HCT116 (cell line): Measurements from ENCODE around the gene HOXA7.

Experiments
- EGR1 ChIP-seq: IDR thresholded peaks from 2 replicates; pipeline ENCODE4 v1.6.1; 2012; ENCODE audit warnings: low read depth
- POLR2A ChIP-seq: IDR thresholded peaks from 2 replicates; pipeline ENCODE4 v1.7.0; 2011; ENCODE audit warnings: borderline replicate concordance; ENCODE audit not compliant: insufficient read depth, insufficient read length; ENCODE audit errors: extremely low read depth
- POLR2AphosphoS5 ChIP-seq: IDR thresholded peaks from 2 replicates; pipeline ENCODE4 v1.6.1; 2011; ENCODE audit warnings: mild to moderate bottlenecking, low read depth, low read length, moderate library complexity
- RAD21 ChIP-seq: IDR thresholded peaks from 2 replicates; pipeline ENCODE4 v1.6.1; 2012; ENCODE audit warnings: low read depth, mild to moderate bottlenecking
- SIN3A ChIP-seq: IDR thresholded peaks from 2 replicates; pipeline ENCODE4 v1.6.1; 2012; ENCODE audit warnings: low read depth
- TF ChIP-seq, protein P1 (sequence below), 3 experiments: fragments of 200-600 bp in 1 of 3; sonication (generic) in 1 of 3; IDR thresholded peaks in 2 of 3; conservative IDR thresholded peaks in 1 of 3; 2 replicates each; pipeline ENCODE4 v1.5.1; 2012 to 2017; ENCODE audit warnings: low read depth in 2 of 3, low read length in 2 of 3, antibody characterized with exemption in 1 of 3, borderline replicate concordance in 1 of 3, control low read depth in 1 of 3, mild to moderate bottlenecking in 1 of 3, mixed read lengths in 1 of 3, mixed run types in 1 of 3, moderate library complexity in 1 of 3; ENCODE audit not compliant: insufficient read depth in 1 of 3
- TF ChIP-seq, protein P2 (sequence below): IDR thresholded peaks from 2 replicates; pipeline ENCODE4 v1.6.1; 2011; ENCODE audit warnings: mild to moderate bottlenecking, low read length, moderate library complexity; ENCODE audit not compliant: insufficient replicate concordance; ENCODE audit errors: extremely low read depth
- TF ChIP-seq, protein P3 (sequence below): IDR thresholded peaks from 2 replicates; pipeline ENCODE4 v1.6.1; 2012

DNA sequence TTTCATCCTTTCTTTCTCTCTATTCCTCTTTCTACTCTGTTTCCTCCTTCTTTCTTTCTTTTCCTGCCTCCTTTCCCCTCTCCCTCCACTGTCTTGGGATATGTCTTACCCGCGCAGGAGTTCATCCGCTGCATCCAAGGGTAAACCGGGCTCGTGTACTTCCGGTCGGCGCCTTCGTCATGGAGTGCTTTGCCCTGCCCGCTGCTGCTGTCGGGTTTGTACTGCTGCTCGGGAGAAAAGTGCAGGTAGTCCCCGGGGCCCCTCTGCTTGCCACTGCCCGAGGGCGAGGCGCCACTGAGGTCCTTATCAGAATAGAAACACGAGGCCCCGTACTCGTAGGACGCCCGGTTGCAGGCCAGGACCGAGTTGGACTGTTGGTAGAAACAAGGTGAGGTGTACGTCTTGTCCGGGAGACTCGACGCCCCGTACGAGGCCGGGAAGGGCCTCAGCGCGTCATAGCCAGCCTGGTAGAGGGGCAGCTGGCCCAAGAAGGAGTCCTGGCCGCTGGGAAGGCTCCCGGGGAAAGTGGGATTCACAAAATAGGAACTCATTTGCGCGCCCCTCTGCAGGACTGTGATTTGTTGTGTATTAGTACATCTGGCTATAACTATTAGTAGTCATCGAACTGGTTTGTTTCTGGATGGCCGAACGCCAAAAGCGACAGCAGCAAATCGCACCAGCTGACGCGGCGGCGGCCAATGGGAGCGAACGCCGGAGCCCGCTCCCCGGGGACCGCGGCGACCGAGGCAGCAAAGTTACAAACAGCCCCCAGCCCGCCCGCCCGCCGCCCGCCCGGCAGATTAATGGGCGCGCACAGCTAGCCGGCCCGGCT is 9.1 kb downstream of the HOXA7 start, which contains the start of gene HOXA6:
- TF ChIP-seq POLR2AphosphoS5 (no peak), SIN3A (no peak), EGR1 (no peak), POLR2A (no peak), RAD21 (no peak)
- TF ChIP-seq, protein P1, sequence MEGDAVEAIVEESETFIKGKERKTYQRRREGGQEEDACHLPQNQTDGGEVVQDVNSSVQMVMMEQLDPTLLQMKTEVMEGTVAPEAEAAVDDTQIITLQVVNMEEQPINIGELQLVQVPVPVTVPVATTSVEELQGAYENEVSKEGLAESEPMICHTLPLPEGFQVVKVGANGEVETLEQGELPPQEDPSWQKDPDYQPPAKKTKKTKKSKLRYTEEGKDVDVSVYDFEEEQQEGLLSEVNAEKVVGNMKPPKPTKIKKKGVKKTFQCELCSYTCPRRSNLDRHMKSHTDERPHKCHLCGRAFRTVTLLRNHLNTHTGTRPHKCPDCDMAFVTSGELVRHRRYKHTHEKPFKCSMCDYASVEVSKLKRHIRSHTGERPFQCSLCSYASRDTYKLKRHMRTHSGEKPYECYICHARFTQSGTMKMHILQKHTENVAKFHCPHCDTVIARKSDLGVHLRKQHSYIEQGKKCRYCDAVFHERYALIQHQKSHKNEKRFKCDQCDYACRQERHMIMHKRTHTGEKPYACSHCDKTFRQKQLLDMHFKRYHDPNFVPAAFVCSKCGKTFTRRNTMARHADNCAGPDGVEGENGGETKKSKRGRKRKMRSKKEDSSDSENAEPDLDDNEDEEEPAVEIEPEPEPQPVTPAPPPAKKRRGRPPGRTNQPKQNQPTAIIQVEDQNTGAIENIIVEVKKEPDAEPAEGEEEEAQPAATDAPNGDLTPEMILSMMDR (IDR thresholded peaks at IDR 0.05 in 2 of 3, conservative IDR thresholded peaks at IDR 0.05 in 1 of 3; ENCODE audit: borderline replicate concordance in 1 of 3, insufficient read depth in 1 of 3, low read depth in 2 of 3, low read length in 2 of 3), result no peak
- TF ChIP-seq, protein P2, sequence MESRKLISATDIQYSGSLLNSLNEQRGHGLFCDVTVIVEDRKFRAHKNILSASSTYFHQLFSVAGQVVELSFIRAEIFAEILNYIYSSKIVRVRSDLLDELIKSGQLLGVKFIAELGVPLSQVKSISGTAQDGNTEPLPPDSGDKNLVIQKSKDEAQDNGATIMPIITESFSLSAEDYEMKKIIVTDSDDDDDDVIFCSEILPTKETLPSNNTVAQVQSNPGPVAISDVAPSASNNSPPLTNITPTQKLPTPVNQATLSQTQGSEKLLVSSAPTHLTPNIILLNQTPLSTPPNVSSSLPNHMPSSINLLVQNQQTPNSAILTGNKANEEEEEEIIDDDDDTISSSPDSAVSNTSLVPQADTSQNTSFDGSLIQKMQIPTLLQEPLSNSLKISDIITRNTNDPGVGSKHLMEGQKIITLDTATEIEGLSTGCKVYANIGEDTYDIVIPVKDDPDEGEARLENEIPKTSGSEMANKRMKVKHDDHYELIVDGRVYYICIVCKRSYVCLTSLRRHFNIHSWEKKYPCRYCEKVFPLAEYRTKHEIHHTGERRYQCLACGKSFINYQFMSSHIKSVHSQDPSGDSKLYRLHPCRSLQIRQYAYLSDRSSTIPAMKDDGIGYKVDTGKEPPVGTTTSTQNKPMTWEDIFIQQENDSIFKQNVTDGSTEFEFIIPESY, result no peak
- TF ChIP-seq, protein P3, sequence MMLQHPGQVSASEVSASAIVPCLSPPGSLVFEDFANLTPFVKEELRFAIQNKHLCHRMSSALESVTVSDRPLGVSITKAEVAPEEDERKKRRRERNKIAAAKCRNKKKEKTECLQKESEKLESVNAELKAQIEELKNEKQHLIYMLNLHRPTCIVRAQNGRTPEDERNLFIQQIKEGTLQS, result no peak
